22Rv1 (cell line): ENCODE results near the gene NCF1.
"Not testable (repeated sequence)": the region's sequence is repeated elsewhere in the genome, so short reads cannot be mapped to it uniquely, and the experiment has no call there.

ENCODE experiments used
- CTCF ChIP-seq: fragments of 450-650 bp; IDR thresholded peaks from 2 replicates; pipeline ENCODE4 v1.5.1; 2017; ENCODE audit warnings: mild to moderate bottlenecking
- ZFX ChIP-seq: fragments of 450-650 bp; IDR thresholded peaks from 2 replicates; pipeline ENCODE4 v1.6.1; 2017; ENCODE audit warnings: antibody characterized with exemption, borderline replicate concordance

GRCh38 chr7:74830411-74830810, 56.6 kb downstream of the NCF1 start:
- TF ChIP-seq CTCF, ZFX: not testable (repeated sequence)
